Neuronal stem cell (in vitro differentiated cells): ENCODE data around the gene NR5A2.

ENCODE experiments used
- DNase-seq: peaks from one replicate; pipeline ENCODE4 v3.0.0-alpha.2; 2013; ENCODE audit warnings: low spot score
- H2AFZ ChIP-seq: one replicate; pipeline ENCODE4 v1.6.1; 2013; ENCODE audit warnings: mild to moderate bottlenecking, low read length, inconsistent platforms
- H2AK5ac ChIP-seq: 2 replicates; pipeline ENCODE4 v1.6.1; 2013; ENCODE audit warnings: low read depth, mild to moderate bottlenecking, inconsistent platforms, low read length, moderate library complexity, mixed read lengths
- H2BK120ac ChIP-seq: 2 replicates; pipeline ENCODE4 v1.6.1; 2013; ENCODE audit warnings: low read depth, mild to moderate bottlenecking, inconsistent platforms, low read length, moderate library complexity, mixed read lengths
- H2BK12ac ChIP-seq: one replicate; pipeline ENCODE4 v1.6.1; 2013; ENCODE audit warnings: low read length, inconsistent platforms
- H2BK15ac ChIP-seq: 2 replicates; pipeline ENCODE4 v1.6.1; 2013; ENCODE audit warnings: mild to moderate bottlenecking, low read length, inconsistent platforms, mixed read lengths
- H2BK5ac ChIP-seq: one replicate; pipeline ENCODE4 v1.6.1; 2013; ENCODE audit warnings: inconsistent platforms, mild to moderate bottlenecking, low read length, moderate library complexity
- H3K14ac ChIP-seq: one replicate; pipeline ENCODE4 v1.6.1; 2013; ENCODE audit warnings: low read length, inconsistent platforms
- H3K18ac ChIP-seq: 2 replicates; pipeline ENCODE4 v1.6.1; 2013; ENCODE audit warnings: low read length, inconsistent platforms
- H3K23ac ChIP-seq: 2 replicates; pipeline ENCODE4 v1.6.1; 2013; ENCODE audit warnings: low read depth, mild to moderate bottlenecking, mixed read lengths, low read length, inconsistent platforms; ENCODE audit not compliant: poor library complexity
- H3K27ac ChIP-seq: replicated peaks from 3 replicates; pipeline ENCODE4 v1.5.1; 2013; ENCODE audit warnings: low read length, inconsistent platforms
- H3K27me3 ChIP-seq, 3 experiments: 2 replicates each; pipeline ENCODE4 v1.6.1; 2013; ENCODE audit warnings: low read length in 3 of 3, mild to moderate bottlenecking in 2 of 3, inconsistent platforms in 1 of 3, low read depth in 1 of 3, mixed read lengths in 1 of 3, moderate library complexity in 1 of 3; ENCODE audit not compliant: control insufficient read depth in 3 of 3, insufficient read depth in 3 of 3
- H3K36me3 ChIP-seq, 2 donors: replicated peaks in 1 of 2; 2 replicates each; pipeline ENCODE4 v1.6.1; 2013; ENCODE audit warnings: low read length in 2 of 2; ENCODE audit not compliant: control insufficient read depth in 2 of 2, insufficient read depth in 2 of 2
- H3K4ac ChIP-seq: 2 replicates; pipeline ENCODE4 v1.6.1; 2013; ENCODE audit warnings: inconsistent platforms, mild to moderate bottlenecking, low read length, moderate library complexity
- H3K4me1 ChIP-seq, 2 donors: 1 replicate in 1 of 2; 2 replicates in 1 of 2; pipeline ENCODE4 v1.6.1; 2013; ENCODE audit warnings: low read length in 2 of 2, low read depth in 1 of 2; ENCODE audit not compliant: control insufficient read depth in 2 of 2, insufficient read depth in 1 of 2
- H3K4me2 ChIP-seq: one replicate; pipeline ENCODE4 v1.6.1; 2013; ENCODE audit warnings: mild to moderate bottlenecking, low read length, inconsistent platforms; ENCODE audit not compliant: insufficient read depth, poor library complexity, severe bottlenecking
- H3K4me3 ChIP-seq, 2 donors: 2 replicates each; pipeline ENCODE4 v1.5.1; 2013; ENCODE audit warnings: low read length in 2 of 2, mild to moderate bottlenecking in 2 of 2, inconsistent platforms in 1 of 2, moderate library complexity in 1 of 2
- H3K79me1 ChIP-seq: one replicate; pipeline ENCODE4 v1.6.1; 2013; ENCODE audit warnings: low read depth, mild to moderate bottlenecking, inconsistent platforms, low read length, moderate library complexity
- H3K9ac ChIP-seq: one replicate; pipeline ENCODE4 v1.6.1; 2013; ENCODE audit warnings: mild to moderate bottlenecking, low read depth, low read length, inconsistent platforms; ENCODE audit not compliant: poor library complexity
- H3K9me3 ChIP-seq, 2 donors: replicated peaks in 1 of 2; 2 replicates each; pipeline versions ENCODE3 to v1.6.1; 2013; ENCODE audit warnings: low read length in 2 of 2, mild to moderate bottlenecking in 2 of 2, inconsistent platforms in 1 of 2, low read depth in 1 of 2, mixed read lengths in 1 of 2, moderate library complexity in 1 of 2; ENCODE audit not compliant: control insufficient read depth in 2 of 2, insufficient read depth in 1 of 2
- H4K8ac ChIP-seq: one replicate; pipeline ENCODE4 v1.6.1; 2013; ENCODE audit warnings: low read depth, mild to moderate bottlenecking, inconsistent platforms, low read length, moderate library complexity
- H4K91ac ChIP-seq: one replicate; pipeline ENCODE4 v1.6.1; 2013; ENCODE audit warnings: low read length, low read depth, mild to moderate bottlenecking, inconsistent platforms; ENCODE audit not compliant: poor library complexity
- WGBS, 2 donors: extraction: QIAGEN DNeasy Blood & Tissue Kit; methylation state at CpG; one replicate each; pipeline ENCODE4 v1.1.7; 2013; ENCODE audit warnings: missing lambda C conversion rate in 2 of 2, mixed read lengths in 1 of 2; ENCODE audit not compliant: insufficient read length in 2 of 2, insufficient replicate concordance in 1 of 2; ENCODE audit errors: extremely low coverage in 2 of 2; 5-methylcytosine and 5-hydroxymethylcytosine counted together

NR5A2 gene

DNA sequence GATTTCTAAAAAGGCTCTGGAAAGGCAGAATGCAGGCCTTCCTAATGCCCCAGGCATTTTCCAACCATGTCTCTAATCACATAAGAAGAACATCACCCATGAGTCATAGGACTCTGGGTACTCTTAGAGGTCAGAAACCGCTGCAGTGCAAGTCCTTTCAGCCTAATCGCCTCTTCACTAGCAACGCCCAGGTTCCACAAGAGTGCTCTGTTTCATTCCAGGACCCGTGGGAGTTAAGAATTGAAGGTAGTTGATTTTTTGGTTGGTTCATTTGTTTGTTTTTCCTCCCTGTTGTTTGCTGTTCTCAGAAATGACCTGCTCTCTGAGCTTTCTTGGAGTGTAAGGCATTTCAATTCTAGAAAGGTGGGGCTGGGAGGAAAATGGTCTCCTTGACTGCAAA is 123.2 kb downstream of the NR5A2 start:
- Histone ChIP-seq H3K14ac (no peak overlapping the region), H3K4me2 (no peak overlapping the region), H3K27ac (no peak overlapping the region), H4K8ac (no peak overlapping the region), H3K4me1 (peaks cover 0 to 1% of the 10 kb centered on the region in 2 donors), H2BK15ac (no peak overlapping the region), H3K79me1 (no peaks in the 10 kb centered on the region), H2AFZ (peak overlapping the region; percentile 67), H2BK5ac (no peak overlapping the region), H3K9ac (no peak overlapping the region), H2AK5ac (no peak overlapping the region), H3K9me3 (peaks cover 0 to 5% of the 10 kb centered on the region in 2 donors), H3K18ac (no peak overlapping the region), H4K91ac (no peak overlapping the region), H3K4me3 (no peak overlapping the region), H2BK120ac (no peak overlapping the region), H2BK12ac (no peak overlapping the region), H3K23ac (no peak overlapping the region), H3K27me3 (no peaks in the 10 kb centered on the region), H3K36me3 (no peaks in the 10 kb centered on the region), H3K4ac (no peak overlapping the region)
- WGBS, 2 donors = no CpG with 5 or more reads among the region's 4 CpGs
- DNase-seq = no peak

DNA sequence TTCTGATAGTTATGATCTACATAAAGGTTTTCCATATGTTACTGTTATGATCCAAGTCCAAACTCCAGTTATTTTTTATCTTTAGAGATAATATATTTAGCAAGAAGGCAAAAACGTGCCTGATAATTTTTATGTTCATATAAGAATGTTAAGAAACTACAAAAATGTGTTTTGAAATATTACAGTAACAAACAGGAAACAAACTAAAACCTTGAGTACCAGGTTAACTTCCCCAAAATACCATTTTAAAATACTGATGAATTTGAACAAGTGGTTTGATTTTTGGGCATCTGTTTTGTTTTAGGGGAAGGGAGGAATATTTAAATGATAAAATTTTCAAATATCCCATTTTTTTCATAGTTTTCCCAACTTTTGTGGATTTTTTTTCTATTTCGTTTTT is 124.8 kb downstream of the NR5A2 start:
- Histone ChIP-seq H3K27ac (no peak overlapping the region), H3K9ac (no peak overlapping the region), H3K14ac (no peak overlapping the region), H3K27me3 (no peaks in the 10 kb centered on the region), H2BK120ac (no peak overlapping the region), H3K18ac (no peak overlapping the region), H3K4me1 (peaks cover 0 to 1% of the 10 kb centered on the region in 2 donors), H2AK5ac (no peak overlapping the region), H2BK5ac (no peak overlapping the region), H3K9me3 (peaks cover 0 to under 1% of the 10 kb centered on the region in 2 donors), H4K8ac (no peak overlapping the region), H2AFZ (no peak overlapping the region), H2BK15ac (no peak overlapping the region), H3K4me2 (no peak overlapping the region), H3K4ac (no peak overlapping the region), H3K36me3 (no peaks in the 10 kb centered on the region), H4K91ac (no peak overlapping the region), H3K23ac (no peak overlapping the region), H3K79me1 (no peaks in the 10 kb centered on the region), H2BK12ac (no peak overlapping the region), H3K4me3 (no peak overlapping the region)
- no CpG with 5 or more reads among the region's 2 CpGs for WGBS, 2 donors
- DNase-seq = no peak

DNA sequence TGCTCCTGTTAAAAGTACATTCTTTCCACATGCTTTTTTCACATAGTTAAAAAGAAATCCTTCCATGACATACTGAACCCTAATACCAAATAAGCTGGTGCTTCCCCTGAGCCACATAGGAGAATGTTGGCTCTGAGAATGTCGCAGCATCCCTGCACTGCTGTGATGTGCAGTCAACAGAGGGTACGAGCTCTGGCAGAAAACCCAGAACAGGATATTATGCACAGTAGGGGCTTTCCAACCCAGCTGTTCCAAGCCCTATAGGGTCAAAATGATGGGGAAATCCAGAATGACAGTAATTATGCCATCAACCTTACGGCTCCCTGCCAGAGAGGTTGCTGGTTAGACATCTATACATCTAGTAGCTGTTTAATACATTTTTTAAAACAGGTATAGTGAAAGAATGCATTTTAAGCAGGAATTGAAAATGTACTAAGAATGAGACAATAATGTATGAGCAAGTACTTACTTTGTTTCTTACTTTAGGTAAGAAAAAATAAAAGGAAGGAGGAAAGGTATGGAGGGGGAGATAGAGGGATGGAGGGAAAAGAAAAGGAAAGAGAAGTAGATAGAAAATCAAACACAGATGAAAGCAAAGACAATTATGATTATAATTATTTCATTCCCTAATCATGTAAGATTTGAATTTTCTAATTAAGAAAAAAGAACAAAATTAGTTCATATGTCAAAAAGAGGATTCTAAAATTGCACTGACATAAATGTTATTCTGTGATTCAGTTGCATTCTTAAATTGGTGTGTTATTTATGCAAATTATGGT is 126.0 kb downstream of the NR5A2 start:
- H3K36me3 ChIP-seq = no peaks in the 10 kb centered on the region
- H3K9ac ChIP-seq = no peak overlapping the region
- no peak overlapping the region for H3K27ac ChIP-seq
- no peak overlapping the region for H2AK5ac ChIP-seq
- no peak overlapping the region for H2BK5ac ChIP-seq
- no peak overlapping the region for H2BK15ac ChIP-seq
- H3K4me1 ChIP-seq = peaks cover 0 to 1% of the 10 kb centered on the region in 2 donors
- H3K4me3 ChIP-seq = no peak overlapping the region
- H3K27me3 ChIP-seq = no peaks in the 10 kb centered on the region
- no peak overlapping the region for H2AFZ ChIP-seq
- no peak overlapping the region for H3K23ac ChIP-seq
- no peak overlapping the region for H4K91ac ChIP-seq
- H3K9me3 ChIP-seq = no peaks in the 10 kb centered on the region
- no peak overlapping the region for H4K8ac ChIP-seq
- no peak overlapping the region for H3K4ac ChIP-seq
- no peak overlapping the region for H3K14ac ChIP-seq
- no peak for DNase-seq
- no CpG with 5 or more reads among the region's 3 CpGs for WGBS, 2 donors
- H2BK120ac ChIP-seq = no peak overlapping the region
- H3K18ac ChIP-seq = no peak overlapping the region
- H3K79me1 ChIP-seq = no peaks in the 10 kb centered on the region
- H2BK12ac ChIP-seq = no peak overlapping the region
- H3K4me2 ChIP-seq = no peak overlapping the region

DNA sequence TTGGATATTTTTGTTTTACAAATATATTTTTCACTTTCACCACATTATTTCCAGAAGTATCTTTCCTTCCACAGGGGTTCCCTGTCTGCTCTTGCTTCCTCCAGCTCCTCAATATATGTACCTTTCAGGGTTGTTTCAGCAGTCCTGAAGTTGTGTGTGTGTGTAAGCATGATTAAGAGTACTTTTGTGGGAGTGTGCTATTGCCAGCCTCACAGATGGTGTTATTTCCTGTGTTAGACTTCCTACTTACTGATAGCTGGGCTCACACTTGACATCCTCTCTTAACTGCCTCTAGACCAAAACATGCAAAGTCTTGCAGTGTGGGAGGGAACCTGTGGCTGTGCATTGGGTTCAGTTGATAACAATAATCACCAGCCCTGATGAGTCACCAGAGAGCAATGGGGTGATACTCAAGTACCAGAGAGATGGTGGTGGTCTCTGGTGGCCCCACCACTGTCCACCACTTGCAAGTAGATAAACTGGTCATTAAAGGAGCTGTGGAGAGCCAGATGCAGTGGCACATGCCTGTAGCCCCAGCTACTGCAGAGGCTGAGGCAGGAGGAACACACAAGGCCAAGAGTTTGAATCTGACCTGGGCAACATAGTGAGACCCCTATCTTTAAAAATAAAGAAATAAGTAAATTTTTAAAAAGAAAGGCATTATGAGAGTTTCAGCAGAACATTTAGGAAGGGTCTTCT is 126.7 kb downstream of the NR5A2 start:
- Histone ChIP-seq H3K4me2 (no peak overlapping the region), H3K4me3 (no peak overlapping the region), H4K91ac (no peak overlapping the region), H2BK12ac (no peak overlapping the region), H3K9me3 (no peaks in the 10 kb centered on the region), H2AFZ (no peak overlapping the region), H2AK5ac (no peak overlapping the region), H3K9ac (no peak overlapping the region), H3K4me1 (peaks cover 0 to 1% of the 10 kb centered on the region in 2 donors), H3K36me3 (no peaks in the 10 kb centered on the region), H4K8ac (no peak overlapping the region), H3K18ac (no peak overlapping the region), H2BK120ac (no peak overlapping the region), H3K14ac (no peak overlapping the region), H2BK5ac (no peak overlapping the region), H2BK15ac (no peak overlapping the region), H3K23ac (no peak overlapping the region), H3K79me1 (no peaks in the 10 kb centered on the region), H3K27ac (no peak overlapping the region), H3K4ac (no peak overlapping the region), H3K27me3 (no peaks in the 10 kb centered on the region)
- DNase-seq = no peak
